Bronchial epithelial cell (primary cell): ENCODE data around the gene MSH3. TPM values are rescaled to one million over a fixed set of nuclear protein-coding genes. Genes with fewer than 3 reads are reported as not detected.

Experiments used
- DNase-seq: peaks from one replicate; pipeline ENCODE4 v3.0.0-alpha.2; 2010; ENCODE audit warnings: low read depth
- FAIRE-seq: peaks from 2 replicates; lab custom pipeline; 2011; peaks lifted over from hg19 to GRCh38; lab: Jason Lieb, UNC
- H3K27me3 ChIP-seq: 2 replicates; pipeline ENCODE4 v1.5.1; 2011; ENCODE audit warnings: low read length; ENCODE audit not compliant: control insufficient read depth, insufficient read depth
- H3K36me3 ChIP-seq: 2 replicates; pipeline ENCODE4 v1.5.1; 2011; ENCODE audit warnings: low read length; ENCODE audit not compliant: control insufficient read depth, insufficient read depth
- H3K4me3 ChIP-seq: 2 replicates; pipeline ENCODE4 v1.5.1; 2011; ENCODE audit warnings: mild to moderate bottlenecking, low read depth, low read length, control low read depth
- total RNA-seq: library from RNA; depleted of rRNA; stranded (reverse); fragments of >200 nt; gene quantifications from 2 replicates; pipeline ENCODE4 v1.2.1, GENCODE V29; 2014
- TF ChIP-seq, protein P1 (sequence below): IDR thresholded peaks from 2 replicates; pipeline ENCODE4 v1.5.1; 2011; ENCODE audit warnings: mild to moderate bottlenecking, moderate library complexity, low read length, control low read depth, inconsistent platforms; ENCODE audit not compliant: insufficient read depth, severe bottlenecking

The MSH3 gene
- total RNA-seq, 1 donor from 2014 or later = 11.8 TPM

- no peaks in the 10 kb centered on the region for H3K36me3 ChIP-seq
- H3K4me3 ChIP-seq = no peak overlapping the region
- TF ChIP-seq, protein P1, sequence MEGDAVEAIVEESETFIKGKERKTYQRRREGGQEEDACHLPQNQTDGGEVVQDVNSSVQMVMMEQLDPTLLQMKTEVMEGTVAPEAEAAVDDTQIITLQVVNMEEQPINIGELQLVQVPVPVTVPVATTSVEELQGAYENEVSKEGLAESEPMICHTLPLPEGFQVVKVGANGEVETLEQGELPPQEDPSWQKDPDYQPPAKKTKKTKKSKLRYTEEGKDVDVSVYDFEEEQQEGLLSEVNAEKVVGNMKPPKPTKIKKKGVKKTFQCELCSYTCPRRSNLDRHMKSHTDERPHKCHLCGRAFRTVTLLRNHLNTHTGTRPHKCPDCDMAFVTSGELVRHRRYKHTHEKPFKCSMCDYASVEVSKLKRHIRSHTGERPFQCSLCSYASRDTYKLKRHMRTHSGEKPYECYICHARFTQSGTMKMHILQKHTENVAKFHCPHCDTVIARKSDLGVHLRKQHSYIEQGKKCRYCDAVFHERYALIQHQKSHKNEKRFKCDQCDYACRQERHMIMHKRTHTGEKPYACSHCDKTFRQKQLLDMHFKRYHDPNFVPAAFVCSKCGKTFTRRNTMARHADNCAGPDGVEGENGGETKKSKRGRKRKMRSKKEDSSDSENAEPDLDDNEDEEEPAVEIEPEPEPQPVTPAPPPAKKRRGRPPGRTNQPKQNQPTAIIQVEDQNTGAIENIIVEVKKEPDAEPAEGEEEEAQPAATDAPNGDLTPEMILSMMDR = no peak
- no peaks in the 10 kb centered on the region for H3K27me3 ChIP-seq
- FAIRE-seq (no peak), DNase-seq (no peak)
These were observed 13.1 kb upstream of the MSH3 start for GRCh38 chr5:80641353-80641752.

- TF ChIP-seq, protein P1 = no peak
- Histone ChIP-seq H3K27me3 (no peaks in the 10 kb centered on the region), H3K4me3 (no peak overlapping the region), H3K36me3 (peaks cover 1% of the 10 kb centered on the region)
- FAIRE-seq = no peak
- DNase-seq = no peak
These were observed 9.6 kb upstream of the MSH3 start for GRCh38 chr5:80644900-80645299.

DNA sequence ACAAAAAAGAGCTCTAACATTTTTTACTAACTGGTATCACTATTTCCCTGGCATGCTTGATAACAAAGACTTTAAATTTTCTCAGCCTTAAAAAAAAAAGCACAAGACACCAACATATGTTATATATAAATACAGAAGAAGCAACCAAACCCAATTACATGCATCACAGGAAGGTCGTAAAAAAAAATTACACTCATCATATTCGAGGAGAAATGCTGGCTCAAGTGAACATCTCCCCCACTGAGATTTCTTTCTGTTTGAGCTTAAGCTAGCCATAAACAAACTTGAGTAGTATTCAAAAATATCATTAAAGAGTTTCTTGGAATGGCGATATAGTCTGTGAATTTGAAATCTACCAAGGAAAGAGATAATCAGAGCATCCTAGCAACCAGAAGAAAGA is 7.5 kb upstream of the MSH3 start:
- peaks cover 1% of the 10 kb centered on the region for H3K36me3 ChIP-seq
- DNase-seq = no peak
- no peak overlapping the region for H3K4me3 ChIP-seq
- TF ChIP-seq, protein P1 = no peak
- H3K27me3 ChIP-seq = no peaks in the 10 kb centered on the region
- no peak for FAIRE-seq

DNA sequence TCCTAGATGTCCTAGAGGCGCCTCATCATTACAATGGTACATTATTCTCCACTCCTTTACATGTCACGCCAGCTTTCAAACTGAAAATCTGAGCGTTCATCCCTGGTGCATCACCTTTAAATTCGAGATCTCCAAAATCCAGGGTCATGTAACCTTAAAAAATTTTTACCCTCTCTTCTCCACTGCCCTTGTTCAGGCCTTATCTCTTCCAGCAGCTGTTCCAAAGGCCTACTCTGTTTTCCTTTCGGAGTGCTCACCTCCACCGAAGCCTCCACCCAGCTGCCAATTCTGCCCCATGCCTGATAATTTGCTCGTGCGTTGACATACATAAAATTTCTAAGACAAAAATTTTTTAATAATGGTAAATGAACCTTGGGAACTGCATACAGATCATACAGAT is 950 bp upstream of the MSH3 start:
- DNase-seq (no peak), FAIRE-seq (no peak)
- H3K27me3 ChIP-seq = no peaks in the 10 kb centered on the region
- H3K36me3 ChIP-seq = peaks cover under 1% of the 10 kb centered on the region
- H3K4me3 ChIP-seq = peak overlapping the region; percentile 80
- TF ChIP-seq, protein P1 = no peak

GRCh38 chr5:80654054-80654390 is 430 bp upstream of the MSH3 start:
- Histone ChIP-seq H3K27me3 (no peaks in the 10 kb centered on the region), H3K36me3 (peaks cover 1% of the 10 kb centered on the region), H3K4me3 (peak overlapping the region; percentile 80)
- FAIRE-seq (no peak), DNase-seq (no peak)
- TF ChIP-seq, protein P1 = no peak

GRCh38 chr5:80655231-80655774 is 851 bp downstream of the MSH3 start:
- no peaks in the 10 kb centered on the region for H3K27me3 ChIP-seq
- TF ChIP-seq, protein P1 = no peak
- no peak for FAIRE-seq
- H3K36me3 ChIP-seq = peaks cover 1% of the 10 kb centered on the region
- peak; percentile 51 for DNase-seq
- peak overlapping the region; percentile 80 for H3K4me3 ChIP-seq
